ENCODE measurements around the gene RECQL.

RECQL gene

DNA sequence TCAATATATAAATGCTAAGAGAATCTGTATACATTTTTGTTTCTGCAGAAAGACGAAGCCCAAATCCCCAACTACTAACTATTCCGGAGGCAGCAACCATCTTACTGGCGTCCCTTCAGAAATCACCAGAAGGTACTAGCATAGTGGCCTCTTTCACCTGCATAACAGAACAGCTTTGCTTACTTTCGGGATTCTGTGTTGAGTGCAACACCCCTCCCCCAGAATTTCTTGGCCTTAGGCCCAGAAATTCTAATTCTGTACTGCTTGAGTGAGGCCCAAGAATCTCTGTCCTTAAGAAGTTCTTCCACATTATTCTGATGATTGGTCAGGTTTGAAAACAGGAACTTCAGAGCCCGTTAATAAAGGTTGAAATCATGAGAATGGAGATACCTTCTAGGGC, 27.5 kb upstream of the RECQL start:
- Histone ChIP-seq H3K9me3 (ENCODE audit: control insufficient read depth, insufficient read depth, low read depth, low read length) (no peaks in the 10 kb centered on the region), H3K27me3 (ENCODE audit: control insufficient read depth, insufficient read depth, low read length) (peaks cover 62% of the 10 kb centered on the region), H3K9ac (ENCODE audit: low read length) (no peak overlapping the region), H3K4me3 (ENCODE audit: low read depth, low read length) (no peak overlapping the region), H3K36me3 (ENCODE audit: control insufficient read depth, insufficient read depth, low read length) (no peaks in the 10 kb centered on the region), H3K27ac (ENCODE audit: low read depth, low read length) (no peak overlapping the region), H3K4me1 (ENCODE audit: control insufficient read depth, insufficient read depth, low read length) (peaks cover 3% of the 10 kb centered on the region; the same call in 1 of the 2 replicates)

GRCh38 chr12:21527451-21528180, 26.2 kb upstream of the RECQL start:
- Histone ChIP-seq H3K27me3 (ENCODE audit: control insufficient read depth, insufficient read depth, low read length) (peaks cover 62% of the 10 kb centered on the region), H3K9ac (ENCODE audit: low read length) (peak overlapping the region; percentile 44), H3K4me1 (ENCODE audit: control insufficient read depth, insufficient read depth, low read length) (peaks cover 3% of the 10 kb centered on the region; the same call in 1 of the 2 replicates), H3K27ac (ENCODE audit: low read depth, low read length) (no peak overlapping the region), H3K9me3 (ENCODE audit: control insufficient read depth, insufficient read depth, low read depth, low read length) (no peaks in the 10 kb centered on the region), H3K4me3 (ENCODE audit: low read depth, low read length) (peak overlapping the region; percentile 74), H3K36me3 (ENCODE audit: control insufficient read depth, insufficient read depth, low read length) (no peaks in the 10 kb centered on the region)

- Histone ChIP-seq H3K4me3 (ENCODE audit: low read depth, low read length) (peak overlapping the region; percentile 74), H3K9me3 (ENCODE audit: control insufficient read depth, insufficient read depth, low read depth, low read length) (no peaks in the 10 kb centered on the region), H3K4me1 (ENCODE audit: control insufficient read depth, insufficient read depth, low read length) (peaks cover 3% of the 10 kb centered on the region; the same call in 1 of the 2 replicates), H3K27me3 (ENCODE audit: control insufficient read depth, insufficient read depth, low read length) (peaks cover 62% of the 10 kb centered on the region), H3K27ac (ENCODE audit: low read depth, low read length) (no peak overlapping the region), H3K9ac (ENCODE audit: low read length) (peak overlapping the region; percentile 44), H3K36me3 (ENCODE audit: control insufficient read depth, insufficient read depth, low read length) (no peaks in the 10 kb centered on the region)
Observed at GRCh38 chr12:21526721-21527345, 25.4 kb upstream of the RECQL start.

- Histone ChIP-seq H3K9me3 (ENCODE audit: control insufficient read depth, insufficient read depth, low read depth, low read length) (no peaks in the 10 kb centered on the region), H3K27ac (ENCODE audit: low read depth, low read length) (no peak within 1 kb of the TSS), H3K4me3 (ENCODE audit: low read depth, low read length) (peak within 1 kb of the TSS; percentile 74), H3K9ac (ENCODE audit: low read length) (peak within 1 kb of the TSS; percentile 44), H3K27me3 (ENCODE audit: control insufficient read depth, insufficient read depth, low read length) (peaks cover 56% of the 10 kb centered on the region), H3K4me1 (ENCODE audit: control insufficient read depth, insufficient read depth, low read length) (peaks cover 3% of the 10 kb centered on the region; the same call in 1 of the 2 replicates), H3K36me3 (ENCODE audit: control insufficient read depth, insufficient read depth, low read length) (no peaks in the 10 kb centered on the region)
Observed at GRCh38 chr12:21526053-21526452, 24.6 kb upstream of the RECQL start, which contains the start of gene SPX. Gene SPX (plus strand): TSS chr12:21526296. CDS start chr12:21526473, 177 bp downstream.

DNA sequence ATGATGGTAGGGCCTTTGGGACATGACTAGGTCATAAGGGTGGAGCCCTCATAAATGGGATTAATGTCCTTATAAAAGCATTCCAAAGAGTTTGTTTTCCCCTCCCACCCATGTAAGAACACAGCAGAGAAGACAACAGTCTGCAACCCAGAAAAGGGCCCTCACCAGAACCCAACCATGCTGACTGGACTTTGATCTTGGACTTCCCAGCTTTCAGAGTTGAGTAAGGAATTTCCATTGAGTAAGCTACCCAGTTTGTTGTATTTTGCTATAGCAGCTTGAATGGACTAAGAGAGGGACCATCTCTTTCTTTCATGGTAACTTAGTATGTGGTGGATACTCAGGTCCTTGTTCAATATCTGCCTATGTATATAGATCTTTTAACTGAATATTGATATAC, 21.7 kb upstream of the RECQL start:
- Histone ChIP-seq H3K9me3 (ENCODE audit: control insufficient read depth, insufficient read depth, low read depth, low read length) (no peaks in the 10 kb centered on the region), H3K4me1 (ENCODE audit: control insufficient read depth, insufficient read depth, low read length) (peaks cover 3% of the 10 kb centered on the region; the same call in 1 of the 2 replicates), H3K27ac (ENCODE audit: low read depth, low read length) (no peak overlapping the region), H3K36me3 (ENCODE audit: control insufficient read depth, insufficient read depth, low read length) (no peaks in the 10 kb centered on the region), H3K9ac (ENCODE audit: low read length) (no peak overlapping the region), H3K27me3 (ENCODE audit: control insufficient read depth, insufficient read depth, low read length) (peaks cover 29% of the 10 kb centered on the region), H3K4me3 (ENCODE audit: low read depth, low read length) (no peak overlapping the region)

DNA sequence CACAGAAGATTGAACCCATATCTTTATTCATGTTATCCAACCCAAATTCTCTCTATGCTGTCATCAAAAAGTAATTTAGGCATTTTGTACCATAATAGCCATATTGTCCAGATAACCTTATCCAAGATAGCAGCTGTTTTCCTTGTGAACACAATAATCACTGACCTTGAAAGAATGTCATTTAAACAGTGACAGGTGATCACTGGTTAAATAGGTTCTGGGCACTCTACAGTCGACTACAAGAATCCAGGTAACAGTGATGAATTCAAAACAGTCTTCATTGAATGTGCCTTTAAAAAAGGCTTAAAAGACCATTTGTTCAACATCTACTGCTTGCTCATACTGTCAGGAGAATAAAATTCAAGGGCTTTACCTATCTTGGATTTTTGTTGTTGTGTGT, 20.1 kb upstream of the RECQL start:
- no peaks in the 10 kb centered on the region; the same call in 1 of the 2 replicates for H3K4me1 ChIP-seq (ENCODE audit: control insufficient read depth, insufficient read depth, low read length)
- no peak overlapping the region for H3K4me3 ChIP-seq (ENCODE audit: low read depth, low read length)
- no peaks in the 10 kb centered on the region for H3K9me3 ChIP-seq (ENCODE audit: control insufficient read depth, insufficient read depth, low read depth, low read length)
- no peak overlapping the region for H3K27ac ChIP-seq (ENCODE audit: low read depth, low read length)
- peaks cover 13% of the 10 kb centered on the region for H3K27me3 ChIP-seq (ENCODE audit: control insufficient read depth, insufficient read depth, low read length)
- peaks cover 4% of the 10 kb centered on the region; the same call in 1 of the 2 replicates for H3K36me3 ChIP-seq (ENCODE audit: control insufficient read depth, insufficient read depth, low read length)
- no peak overlapping the region for H3K9ac ChIP-seq (ENCODE audit: low read length)

DNA sequence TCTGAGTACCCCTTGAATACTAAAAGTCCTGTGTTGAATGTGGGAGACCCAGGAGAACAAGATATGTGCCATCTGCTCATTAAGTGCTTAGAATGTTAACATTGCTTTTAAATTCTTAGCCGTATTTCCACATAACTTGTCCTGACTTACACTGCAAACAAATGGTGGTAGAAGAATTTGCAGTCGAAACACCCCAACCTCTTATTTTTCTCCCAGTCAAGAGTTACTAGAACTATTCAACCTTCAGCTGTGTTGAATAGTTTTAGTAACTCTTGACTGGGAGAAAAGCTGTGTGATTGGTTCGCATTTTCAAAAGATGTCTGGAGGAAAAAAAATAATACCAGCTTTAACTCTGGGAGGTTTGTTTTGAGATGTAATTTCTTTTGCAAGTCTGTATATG, 17.0 kb upstream of the RECQL start:
- H3K36me3 ChIP-seq (ENCODE audit: control insufficient read depth, insufficient read depth, low read length): peaks cover 28% of the 10 kb centered on the region
- H3K4me3 ChIP-seq (ENCODE audit: low read depth, low read length): no peak overlapping the region
- no peaks in the 10 kb centered on the region for H3K9me3 ChIP-seq (ENCODE audit: control insufficient read depth, insufficient read depth, low read depth, low read length)
- H3K4me1 ChIP-seq (ENCODE audit: control insufficient read depth, insufficient read depth, low read length): no peaks in the 10 kb centered on the region
- no peak overlapping the region for H3K27ac ChIP-seq (ENCODE audit: low read depth, low read length)
- no peaks in the 10 kb centered on the region for H3K27me3 ChIP-seq (ENCODE audit: control insufficient read depth, insufficient read depth, low read length)
- H3K9ac ChIP-seq (ENCODE audit: low read length): no peak overlapping the region

DNA sequence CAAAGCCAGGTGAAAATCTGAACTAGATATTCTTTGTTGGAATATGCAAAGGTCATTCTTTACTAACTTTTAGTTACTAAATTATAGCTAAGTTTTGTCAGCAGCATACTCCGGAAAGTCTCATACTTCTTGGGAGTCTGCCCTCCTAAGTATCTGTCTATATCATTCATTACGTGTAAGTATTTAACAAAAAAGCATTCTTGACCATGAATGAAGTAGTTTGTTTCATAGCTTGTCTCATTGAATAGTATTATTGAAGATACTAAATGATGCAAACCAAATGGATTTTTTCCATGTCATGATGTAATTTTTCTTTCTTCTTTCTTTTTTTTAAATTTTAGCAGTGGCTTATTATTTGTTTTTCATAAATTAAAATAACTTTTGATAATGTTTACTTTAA, 14.8 kb upstream of the RECQL start:
- Histone ChIP-seq H3K36me3 (ENCODE audit: control insufficient read depth, insufficient read depth, low read length) (peaks cover 40% of the 10 kb centered on the region), H3K9me3 (ENCODE audit: control insufficient read depth, insufficient read depth, low read depth, low read length) (no peaks in the 10 kb centered on the region), H3K27me3 (ENCODE audit: control insufficient read depth, insufficient read depth, low read length) (no peaks in the 10 kb centered on the region), H3K4me3 (ENCODE audit: low read depth, low read length) (no peak overlapping the region), H3K27ac (ENCODE audit: low read depth, low read length) (no peak overlapping the region), H3K4me1 (ENCODE audit: control insufficient read depth, insufficient read depth, low read length) (no peaks in the 10 kb centered on the region), H3K9ac (ENCODE audit: low read length) (no peak overlapping the region)

DNA sequence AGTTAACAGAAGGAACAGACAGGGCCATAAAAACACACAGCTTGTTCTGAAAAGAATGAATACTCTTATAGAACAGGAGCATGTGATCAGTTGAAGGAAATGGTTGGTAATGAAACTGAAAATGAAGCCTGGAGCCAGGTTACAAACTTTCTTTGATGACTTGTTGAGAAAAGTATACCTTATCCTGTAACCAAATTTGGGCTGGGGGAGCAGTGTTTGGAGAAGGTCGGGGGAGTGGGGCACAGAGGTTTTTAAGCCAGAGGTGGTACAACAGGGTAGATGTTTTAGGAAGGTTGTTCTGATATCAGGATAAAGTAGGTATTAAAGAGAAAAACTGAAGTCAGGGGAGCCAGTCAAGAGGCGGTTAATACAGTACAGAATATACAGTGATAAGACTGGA, 8.3 kb upstream of the RECQL start:
- no peaks in the 10 kb centered on the region for H3K4me1 ChIP-seq (ENCODE audit: control insufficient read depth, insufficient read depth, low read length)
- no peak overlapping the region for H3K4me3 ChIP-seq (ENCODE audit: low read depth, low read length)
- H3K27me3 ChIP-seq (ENCODE audit: control insufficient read depth, insufficient read depth, low read length): no peaks in the 10 kb centered on the region
- no peaks in the 10 kb centered on the region for H3K9me3 ChIP-seq (ENCODE audit: control insufficient read depth, insufficient read depth, low read depth, low read length)
- H3K9ac ChIP-seq (ENCODE audit: low read length): no peak overlapping the region
- no peak overlapping the region for H3K27ac ChIP-seq (ENCODE audit: low read depth, low read length)
- peaks cover 41% of the 10 kb centered on the region for H3K36me3 ChIP-seq (ENCODE audit: control insufficient read depth, insufficient read depth, low read length)

GRCh38 chr12:21507849-21508248, 6.4 kb upstream of the RECQL start:
- Histone ChIP-seq H3K4me1 (ENCODE audit: control insufficient read depth, insufficient read depth, low read length) (peaks cover 2% of the 10 kb centered on the region; the same call in 1 of the 2 replicates), H3K9ac (ENCODE audit: low read length) (no peak overlapping the region), H3K9me3 (ENCODE audit: control insufficient read depth, insufficient read depth, low read depth, low read length) (no peaks in the 10 kb centered on the region), H3K27me3 (ENCODE audit: control insufficient read depth, insufficient read depth, low read length) (no peaks in the 10 kb centered on the region), H3K4me3 (ENCODE audit: low read depth, low read length) (no peak overlapping the region), H3K36me3 (ENCODE audit: control insufficient read depth, insufficient read depth, low read length) (peaks cover 25% of the 10 kb centered on the region), H3K27ac (ENCODE audit: low read depth, low read length) (no peak overlapping the region)

- Histone ChIP-seq H3K27ac (ENCODE audit: low read depth, low read length) (no peak overlapping the region), H3K4me1 (ENCODE audit: control insufficient read depth, insufficient read depth, low read length) (peaks cover 4% of the 10 kb centered on the region; the same call in 1 of the 2 replicates), H3K4me3 (ENCODE audit: low read depth, low read length) (no peak overlapping the region), H3K27me3 (ENCODE audit: control insufficient read depth, insufficient read depth, low read length) (no peaks in the 10 kb centered on the region), H3K9ac (ENCODE audit: low read length) (no peak overlapping the region), H3K9me3 (ENCODE audit: control insufficient read depth, insufficient read depth, low read depth, low read length) (no peaks in the 10 kb centered on the region), H3K36me3 (ENCODE audit: control insufficient read depth, insufficient read depth, low read length) (peaks cover 17% of the 10 kb centered on the region)
Observed at GRCh38 chr12:21505888-21506287, 4.5 kb upstream of the RECQL start.
